Cerebellar cortex (tissue), 1 donor: ENCODE measurements around the gene ANKRD40.
"Not testable (repeated sequence)": the region's sequence is repeated elsewhere in the genome, so short reads cannot be mapped to it uniquely, and the experiment has no call there.

Experiments
- DNase-seq: peaks from one replicate; pipeline ENCODE4 v3.0.0-alpha.2; 2015; ENCODE audit warnings: low spot score

ANKRD40 gene

GRCh38 chr17:50712641-50713040 is 4.9 kb upstream of the ANKRD40 start:
- DNase-seq: no peak

DNA sequence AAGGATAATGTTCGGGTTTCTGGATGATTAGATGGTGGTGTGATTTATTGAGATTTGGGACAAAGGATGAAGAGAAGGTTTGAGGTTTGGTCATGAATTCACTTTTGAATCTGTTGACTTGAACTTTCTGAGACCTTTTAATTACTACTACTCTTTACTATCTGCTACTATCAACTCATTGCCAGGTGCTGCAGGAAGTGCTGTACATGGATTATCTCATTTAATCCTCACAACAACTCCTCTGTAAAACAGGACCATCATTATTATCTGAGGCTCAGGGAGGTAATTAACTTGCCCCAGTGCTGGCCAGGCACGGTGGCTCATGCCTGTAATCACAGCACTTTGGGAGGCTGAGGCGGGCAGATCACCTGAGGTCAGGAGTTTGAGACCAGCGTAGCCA is 2.9 kb upstream of the ANKRD40 start:
- DNase-seq: no peak

- DNase-seq: no peak
These were observed 2.3 kb upstream of the ANKRD40 start for GRCh38 chr17:50710025-50710424.

- DNase-seq: not testable (repeated sequence)
These were observed 1.3 kb upstream of the ANKRD40 start for GRCh38 chr17:50709053-50709452.

GRCh38 chr17:50708050-50709000 is 611 bp upstream of the ANKRD40 start:
- peak; percentile 66 for DNase-seq

GRCh38 chr17:50703162-50703561 is 4.6 kb downstream of the ANKRD40 start:
- DNase-seq: no peak

GRCh38 chr17:50699410-50699809 is 8.3 kb downstream of the ANKRD40 start:
- no peak for DNase-seq

DNA sequence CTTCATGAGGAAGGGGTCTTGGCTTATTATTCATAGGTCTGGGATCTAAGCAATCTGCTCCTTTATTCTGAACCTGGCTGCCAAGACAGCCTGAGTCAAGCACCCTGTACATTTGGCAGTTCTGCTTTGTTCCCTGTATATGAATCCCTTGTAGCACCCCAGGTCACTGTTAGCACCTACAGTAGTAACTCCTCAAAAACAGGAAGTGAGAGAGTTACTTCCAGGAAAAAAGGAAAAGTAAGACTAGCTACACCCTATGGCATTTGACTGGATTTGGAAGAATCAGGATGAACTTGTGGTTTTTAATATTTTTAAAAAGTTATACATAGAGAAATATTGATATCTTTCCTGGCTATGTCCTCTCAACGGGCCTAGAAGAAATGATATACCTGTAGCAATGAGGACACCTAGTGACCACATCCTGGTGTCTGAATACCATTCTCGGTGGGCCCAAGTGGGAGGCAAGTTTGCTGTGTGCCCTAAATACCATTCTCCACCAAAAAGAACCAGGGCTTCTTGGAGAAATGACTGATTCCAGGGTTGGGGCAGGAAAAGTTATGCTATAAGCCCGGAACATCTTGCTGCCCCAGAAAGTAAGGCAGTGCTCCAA is 9.9 kb downstream of the ANKRD40 start:
- DNase-seq: peak; percentile 48

DNA sequence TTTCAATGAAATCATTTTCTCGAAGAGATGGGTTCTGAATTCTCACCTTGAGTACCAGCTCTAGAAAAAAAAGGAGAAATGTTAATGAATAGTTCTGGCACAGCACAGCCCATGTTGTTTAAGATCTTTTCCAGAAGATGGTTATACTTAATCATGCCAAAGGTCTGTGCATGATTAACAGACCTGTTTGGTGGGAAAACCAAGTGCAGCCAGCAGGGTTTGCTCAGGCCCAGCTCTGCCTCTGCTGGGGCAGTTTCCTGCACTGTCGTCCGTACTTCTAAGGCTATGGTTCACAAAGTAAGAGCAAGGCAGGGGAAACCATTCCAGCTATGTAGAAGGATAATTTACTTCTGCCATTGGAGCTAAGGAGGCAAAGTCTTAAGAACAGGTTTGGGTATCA is 10.7 kb downstream of the ANKRD40 start:
- no peak for DNase-seq

GRCh38 chr17:50696365-50696879 is 11.3 kb downstream of the ANKRD40 start:
- no peak for DNase-seq

- no peak for DNase-seq
These were observed 14.6 kb downstream of the ANKRD40 start for GRCh38 chr17:50693036-50693682.

GRCh38 chr17:50692448-50693035 is 15.2 kb downstream of the ANKRD40 start:
- no peak for DNase-seq

DNA sequence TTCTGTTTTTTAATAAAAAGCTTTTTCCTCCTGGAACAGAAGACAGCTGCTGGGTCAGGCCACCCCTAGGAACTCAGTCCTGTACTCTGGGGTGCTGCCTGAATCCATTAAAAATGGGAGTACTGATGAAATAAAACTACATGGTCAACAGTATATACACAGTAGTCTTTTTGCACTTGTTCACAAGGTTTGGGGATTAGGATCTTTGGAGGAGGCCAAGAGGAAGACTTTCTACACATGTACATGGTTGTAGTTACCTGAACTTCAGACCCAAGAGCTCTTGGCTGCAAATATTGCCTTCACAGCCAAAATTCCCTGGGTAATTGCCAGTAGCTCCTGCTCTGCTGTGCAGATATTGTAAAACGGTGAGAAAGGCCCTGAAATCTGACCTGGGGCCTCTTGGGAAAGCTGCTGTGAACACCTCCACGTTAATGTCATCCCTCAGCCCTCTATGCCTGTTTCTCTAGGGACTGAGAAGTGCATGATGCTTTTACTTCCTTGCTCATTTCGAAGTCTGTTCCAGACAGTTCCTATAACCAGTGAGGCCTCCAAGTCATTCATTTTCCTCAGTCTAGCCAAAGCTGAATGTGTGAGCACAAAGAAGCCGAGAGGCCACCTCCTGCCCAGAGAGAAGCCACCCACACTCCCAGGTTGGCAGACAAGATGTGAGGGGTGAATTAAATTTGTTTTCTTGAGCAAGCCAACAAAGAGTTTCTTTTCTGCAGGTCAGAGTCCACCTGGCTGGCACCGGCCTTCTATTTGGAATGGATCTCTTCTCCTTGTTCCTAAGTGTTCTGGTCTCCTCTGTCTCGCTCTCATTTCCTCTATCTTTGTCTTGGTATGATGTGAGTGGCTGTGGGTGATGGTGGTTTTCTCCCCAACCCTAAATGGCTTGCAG is 15.9 kb downstream of the ANKRD40 start:
- peak; percentile 81 for DNase-seq

- no peak for DNase-seq
These were observed 16.7 kb downstream of the ANKRD40 start for GRCh38 chr17:50690887-50691549.

GRCh38 chr17:50689956-50690886 is 17.5 kb downstream of the ANKRD40 start:
- no peak for DNase-seq

DNA sequence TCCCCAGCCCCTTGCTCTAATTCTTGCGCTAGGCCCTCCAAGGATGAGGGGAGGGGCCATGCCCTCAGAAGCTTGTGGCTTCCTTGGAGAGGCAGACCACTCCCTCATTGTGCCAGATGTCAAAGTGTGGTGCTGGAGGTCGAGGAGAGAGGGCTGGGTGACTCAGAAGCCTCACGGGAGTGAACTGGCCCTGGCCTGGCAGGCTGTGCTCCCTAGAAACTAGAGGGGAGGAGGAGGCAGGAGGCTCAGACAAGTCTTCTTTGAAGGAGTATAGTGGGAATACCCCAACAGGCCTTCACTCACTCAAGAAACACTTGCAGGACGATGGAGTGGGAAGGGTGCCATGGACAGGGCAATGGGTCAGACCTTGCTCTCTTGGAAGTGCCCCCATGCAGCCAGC is 18.5 kb downstream of the ANKRD40 start:
- no peak for DNase-seq

DNA sequence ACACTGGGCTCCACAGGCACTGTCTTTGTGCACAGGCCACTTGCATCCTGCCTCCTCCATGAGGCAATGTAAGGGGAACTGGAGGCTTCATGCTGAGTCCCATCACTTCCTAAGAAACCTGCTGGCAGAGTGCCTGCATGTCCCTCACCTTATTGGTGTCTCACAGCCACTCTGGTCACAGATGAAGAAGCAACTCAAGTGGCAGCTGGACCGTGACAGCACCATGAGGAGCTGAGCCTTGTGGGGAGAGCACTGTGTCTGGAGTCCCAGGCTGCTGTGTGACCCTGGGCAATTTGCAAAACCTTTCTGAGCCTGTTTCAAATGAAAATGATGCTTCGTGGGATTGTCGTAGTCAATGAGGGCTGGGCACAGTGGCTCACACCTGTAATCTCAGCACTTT is 19.5 kb downstream of the ANKRD40 start:
- DNase-seq: no peak

DNA sequence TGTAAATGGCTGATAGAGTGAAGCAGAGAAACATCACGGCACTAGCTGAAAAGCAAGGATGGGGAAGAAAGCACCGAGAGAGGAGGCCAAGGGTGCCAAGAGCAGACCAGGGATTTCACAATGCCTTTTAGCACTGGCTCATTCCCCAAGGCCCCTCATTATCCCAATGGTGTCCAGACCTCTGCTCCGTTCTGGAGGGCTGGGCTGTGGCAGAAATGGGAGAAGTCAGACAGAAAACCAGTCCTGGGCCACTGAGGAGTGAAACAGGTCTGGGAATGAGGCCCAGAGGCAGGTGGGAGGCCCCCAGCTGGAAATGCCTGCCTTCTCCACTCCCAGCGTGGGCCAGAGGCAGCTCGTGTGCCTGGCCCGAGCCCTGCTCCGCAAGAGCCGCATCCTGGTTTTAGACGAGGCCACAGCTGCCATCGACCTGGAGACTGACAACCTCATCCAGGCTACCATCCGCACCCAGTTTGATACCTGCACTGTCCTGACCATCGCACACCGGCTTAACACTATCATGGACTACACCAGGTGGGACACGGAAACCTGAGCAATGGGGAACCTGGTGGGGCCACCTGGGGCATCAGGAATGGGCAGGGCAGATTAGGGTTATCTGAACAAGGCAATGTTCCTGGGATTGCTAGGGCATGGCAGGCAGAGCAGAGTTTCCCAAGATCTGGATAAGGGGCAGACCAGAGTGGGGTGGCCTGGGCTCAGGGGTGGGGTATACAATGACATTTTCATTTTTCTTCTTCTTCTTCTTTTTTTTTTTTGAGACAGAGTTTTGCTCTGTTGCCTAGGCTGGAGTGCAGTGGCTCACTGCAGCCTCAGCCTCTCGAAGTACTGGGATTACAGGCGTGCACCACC is 20.3 kb downstream of the ANKRD40 start:
- peak; percentile 58 for DNase-seq
